ENCODE results near the gene SARS1. TPM values are rescaled to one million over a fixed set of nuclear protein-coding genes. Genes with fewer than 3 reads are reported as not detected.

Gene SARS1
- total and polyA plus RNA-seq, 2 experiments from 2014 or later = 158 to 180 TPM

DNA sequence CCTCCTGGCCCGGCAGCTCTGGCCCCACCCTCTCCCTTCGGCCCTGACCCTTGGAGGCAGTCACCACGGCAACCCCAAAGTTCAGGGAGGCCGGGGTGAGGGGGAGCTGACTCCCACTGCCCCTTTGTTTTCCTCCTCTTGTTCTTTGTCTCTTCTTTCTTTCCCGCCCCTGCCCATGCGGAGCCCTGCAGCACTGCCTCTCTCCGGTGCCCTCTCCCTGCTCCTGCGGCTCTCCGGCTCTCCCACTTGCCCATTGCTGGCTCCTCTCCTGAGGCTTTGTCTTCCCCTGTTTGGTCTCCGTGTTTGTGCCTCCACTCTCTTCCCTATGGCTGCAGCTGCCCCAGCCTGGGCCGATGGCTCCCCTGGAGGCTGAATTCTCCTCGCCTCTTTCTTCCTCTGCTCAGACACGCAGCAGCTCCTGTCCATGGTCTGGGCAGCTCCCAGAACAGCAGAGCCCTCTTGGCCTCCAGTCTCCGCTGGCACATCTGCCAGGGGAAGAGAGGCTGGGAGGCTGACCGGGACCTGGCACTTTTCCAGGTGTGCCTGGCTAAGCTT lies 41.5 kb downstream of the SARS1 start:
- H2AFZ ChIP-seq = no peak overlapping the region
- H3K9me2 ChIP-seq (replicated peaks; ENCODE audit: insufficient read depth) = no peaks in the 10 kb centered on the region
- no peak for TF ChIP-seq EZH2phosphoT487 (IDR thresholded peaks at IDR 0.05; ENCODE audit: low read depth, severe bottlenecking, unreplicated experiment)
- TF ChIP-seq EZH2 (IDR thresholded peaks at IDR 0.05; ENCODE audit: borderline replicate concordance) = no peak
- TF ChIP-seq, protein P1, sequence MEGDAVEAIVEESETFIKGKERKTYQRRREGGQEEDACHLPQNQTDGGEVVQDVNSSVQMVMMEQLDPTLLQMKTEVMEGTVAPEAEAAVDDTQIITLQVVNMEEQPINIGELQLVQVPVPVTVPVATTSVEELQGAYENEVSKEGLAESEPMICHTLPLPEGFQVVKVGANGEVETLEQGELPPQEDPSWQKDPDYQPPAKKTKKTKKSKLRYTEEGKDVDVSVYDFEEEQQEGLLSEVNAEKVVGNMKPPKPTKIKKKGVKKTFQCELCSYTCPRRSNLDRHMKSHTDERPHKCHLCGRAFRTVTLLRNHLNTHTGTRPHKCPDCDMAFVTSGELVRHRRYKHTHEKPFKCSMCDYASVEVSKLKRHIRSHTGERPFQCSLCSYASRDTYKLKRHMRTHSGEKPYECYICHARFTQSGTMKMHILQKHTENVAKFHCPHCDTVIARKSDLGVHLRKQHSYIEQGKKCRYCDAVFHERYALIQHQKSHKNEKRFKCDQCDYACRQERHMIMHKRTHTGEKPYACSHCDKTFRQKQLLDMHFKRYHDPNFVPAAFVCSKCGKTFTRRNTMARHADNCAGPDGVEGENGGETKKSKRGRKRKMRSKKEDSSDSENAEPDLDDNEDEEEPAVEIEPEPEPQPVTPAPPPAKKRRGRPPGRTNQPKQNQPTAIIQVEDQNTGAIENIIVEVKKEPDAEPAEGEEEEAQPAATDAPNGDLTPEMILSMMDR (IDR thresholded peaks at IDR 0.05; ENCODE audit: poor library complexity) = no peak
- no peaks in the 10 kb centered on the region for H3K79me2 ChIP-seq
- peaks cover 15% of the 10 kb centered on the region for H3K4me1 ChIP-seq (ENCODE audit: insufficient read depth)
- no peak overlapping the region for H3K4me2 ChIP-seq
- H3K27me3 ChIP-seq = no peaks in the 10 kb centered on the region
- no peak overlapping the region for H3K4me3 ChIP-seq
- no peaks in the 10 kb centered on the region for H4K20me1 ChIP-seq (ENCODE audit: insufficient read depth, poor library complexity, severe bottlenecking)
- no peak for DNase-seq (ENCODE audit: low spot score)
- no peak overlapping the region for H3K27ac ChIP-seq
- H3K9me3 ChIP-seq (ENCODE audit: low read depth) = no peaks in the 10 kb centered on the region
- no peaks in the 10 kb centered on the region for H3K36me3 ChIP-seq (replicated peaks; ENCODE audit: insufficient read depth, low read depth)
- WGBS (ENCODE audit: low lambda C conversion rate, missing lambda C conversion rate) = 70% methylated on average over 13 of the region's 15 CpGs

DNA sequence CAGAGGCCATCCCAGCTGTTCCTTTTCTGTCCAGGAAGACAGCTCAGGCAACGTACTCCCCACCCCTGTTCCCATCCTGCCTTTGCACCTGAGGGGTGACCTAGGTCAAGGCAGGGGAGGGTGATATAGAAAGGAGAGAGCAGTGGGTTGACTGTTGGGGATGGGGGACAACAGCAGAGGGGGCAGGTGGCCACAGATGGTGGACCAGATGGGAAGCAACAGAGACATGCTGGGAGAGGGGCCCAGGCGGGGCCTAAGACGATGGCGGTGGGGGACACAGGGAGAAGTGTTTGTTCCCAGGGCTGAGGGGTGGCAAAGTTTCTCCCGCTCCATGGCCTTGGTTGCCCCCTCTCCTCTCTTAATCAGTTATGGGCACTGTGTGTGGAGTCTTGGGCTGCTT lies 42.0 kb downstream of the SARS1 start:
- Histone ChIP-seq H4K20me1 (ENCODE audit: insufficient read depth, poor library complexity, severe bottlenecking) (no peaks in the 10 kb centered on the region), H2AFZ (no peak overlapping the region), H3K27me3 (no peaks in the 10 kb centered on the region), H3K4me2 (no peak overlapping the region), H3K4me3 (no peak overlapping the region), H3K79me2 (no peaks in the 10 kb centered on the region), H3K4me1 (ENCODE audit: insufficient read depth) (peaks cover 15% of the 10 kb centered on the region), H3K27ac (no peak overlapping the region), H3K9me2 (replicated peaks; ENCODE audit: insufficient read depth) (no peaks in the 10 kb centered on the region), H3K9me3 (ENCODE audit: low read depth) (no peaks in the 10 kb centered on the region), H3K36me3 (replicated peaks; ENCODE audit: insufficient read depth, low read depth) (no peaks in the 10 kb centered on the region)
- DNase-seq (ENCODE audit: low spot score) = no peak
- no peak for TF ChIP-seq EZH2phosphoT487 (IDR thresholded peaks at IDR 0.05; ENCODE audit: low read depth, severe bottlenecking, unreplicated experiment)
- TF ChIP-seq, protein P1 (IDR thresholded peaks at IDR 0.05; ENCODE audit: poor library complexity) = no peak
- 91% methylated on average over 4 of the region's 5 CpGs for WGBS (ENCODE audit: low lambda C conversion rate, missing lambda C conversion rate)

DNA sequence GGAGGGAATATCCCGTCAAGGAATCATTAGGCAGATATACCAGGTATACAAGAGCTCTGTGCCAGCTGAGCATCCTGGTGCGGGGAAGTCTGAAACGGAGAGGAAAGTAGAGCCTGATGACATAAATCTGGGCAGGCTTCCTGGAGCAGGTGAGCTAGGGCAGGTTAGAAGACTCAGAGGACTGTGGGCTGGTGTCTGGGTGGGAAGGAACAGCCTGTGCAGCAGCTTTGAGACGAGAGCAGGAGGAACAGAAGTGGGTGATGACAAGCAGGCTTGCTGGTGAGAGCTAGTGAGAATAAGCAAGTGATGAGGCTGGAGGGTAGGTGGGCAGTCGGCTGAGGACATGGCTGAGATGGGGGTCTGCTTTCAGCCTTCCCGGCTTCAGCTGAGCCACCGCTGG lies 42.4 kb downstream of the SARS1 start:
- Histone ChIP-seq H3K9me3 (ENCODE audit: low read depth) (no peaks in the 10 kb centered on the region), H4K20me1 (ENCODE audit: insufficient read depth, poor library complexity, severe bottlenecking) (no peaks in the 10 kb centered on the region), H3K27ac (no peak overlapping the region), H3K27me3 (no peaks in the 10 kb centered on the region), H3K4me1 (ENCODE audit: insufficient read depth) (peaks cover 15% of the 10 kb centered on the region), H3K4me3 (no peak overlapping the region), H3K9me2 (replicated peaks; ENCODE audit: insufficient read depth) (no peaks in the 10 kb centered on the region), H3K36me3 (replicated peaks; ENCODE audit: insufficient read depth, low read depth) (no peaks in the 10 kb centered on the region), H2AFZ (no peak overlapping the region), H3K4me2 (no peak overlapping the region), H3K79me2 (no peaks in the 10 kb centered on the region)
- TF ChIP-seq EZH2phosphoT487 (IDR thresholded peaks at IDR 0.05; ENCODE audit: low read depth, severe bottlenecking, unreplicated experiment) = no peak
- TF ChIP-seq, protein P1 (IDR thresholded peaks at IDR 0.05; ENCODE audit: poor library complexity) = no peak
- TF ChIP-seq EZH2 (IDR thresholded peaks at IDR 0.05; ENCODE audit: borderline replicate concordance) = no peak
- no peak for DNase-seq (ENCODE audit: low spot score)
- 84% methylated on average over 7 of the region's 7 CpGs for WGBS (ENCODE audit: low lambda C conversion rate, missing lambda C conversion rate)

Data from hepatocyte (in vitro differentiated cells).